Left ventricle myocardium inferior (tissue), 1 donor: ENCODE results near the gene IFNG-AS1. TPM values are rescaled to one million over a fixed set of nuclear protein-coding genes. Genes with fewer than 3 reads are reported as not detected.

Experiments
- DNase-seq: peaks from one replicate; pipeline ENCODE4 v3.0.0-alpha.2; 2020
- H3K27ac ChIP-seq: fragments of 200-600 bp; replicated peaks from 2 replicates; pipeline ENCODE4 v1.8.0; 2021
- H3K27me3 ChIP-seq: fragments of 200-600 bp; 2 replicates; pipeline ENCODE4 v1.8.0; 2021; ENCODE audit warnings: low read depth
- H3K36me3 ChIP-seq: fragments of 200-600 bp; 2 replicates; pipeline ENCODE4 v1.8.0; 2021
- H3K4me1 ChIP-seq: fragments of 200-600 bp; 2 replicates; pipeline ENCODE4 v1.8.0; 2021
- H3K4me3 ChIP-seq: fragments of 200-600 bp; 2 replicates; pipeline ENCODE4 v1.8.0; 2021; ENCODE audit warnings: mild to moderate bottlenecking, moderate library complexity
- H3K9me3 ChIP-seq: fragments of 200-600 bp; replicated peaks from 2 replicates; pipeline ENCODE4 v1.8.0; 2021
- CTCF ChIP-seq: fragments of 200-600 bp; IDR thresholded peaks from 2 replicates; pipeline ENCODE4 v1.8.0; 2021; ENCODE audit warnings: antibody characterized with exemption, mild to moderate bottlenecking, borderline replicate concordance
- intact Hi-C: fragments of 100-400 bp; cut with micrococcal nuclease; formaldehyde crosslinking; loops from one replicate; pipeline ENCODE4 v1.11.0; 2022
- total RNA-seq: library from RNA; stranded (reverse); fragmentation: NEBNext Ultra II Directional; extraction: Animal tissue kit (Norgen Biotek cat#: 25700); gene quantifications from one replicate; pipeline ENCODE4 v1.2.1, GENCODE V29; 2021
- donor health status: DM: no; HTN: yes; CAD: no; lungs with severe emphysema.

Gene IFNG-AS1
- total RNA-seq, 1 donor from 2014 or later: 0.58 TPM

- no peak overlapping the region for H3K27ac ChIP-seq
- H3K27me3 ChIP-seq: no peaks in the 10 kb centered on the region
- no peaks in the 10 kb centered on the region for H3K36me3 ChIP-seq
- H3K4me3 ChIP-seq: no peak overlapping the region
- TF ChIP-seq CTCF: no peak
- H3K9me3 ChIP-seq: no peaks in the 10 kb centered on the region
- DNase-seq: no peak
- no peaks in the 10 kb centered on the region for H3K4me1 ChIP-seq
- intact Hi-C loops: no loop called here
Observed at GRCh38 chr12:68042212-68042699, 53.0 kb downstream of the IFNG-AS1 start.

- DNase-seq: no peak
- H3K27me3 ChIP-seq: no peaks in the 10 kb centered on the region
- no peaks in the 10 kb centered on the region for H3K36me3 ChIP-seq
- no peak overlapping the region for H3K4me3 ChIP-seq
- H3K27ac ChIP-seq: no peak overlapping the region
- no peak for TF ChIP-seq CTCF
- H3K9me3 ChIP-seq: no peaks in the 10 kb centered on the region
- intact Hi-C loops: no loop called here
- H3K4me1 ChIP-seq: no peaks in the 10 kb centered on the region
Observed at GRCh38 chr12:68043435-68043834, 54.2 kb downstream of the IFNG-AS1 start.

GRCh38 chr12:68048648-68049297 is 59.5 kb downstream of the IFNG-AS1 start:
- no peak for TF ChIP-seq CTCF
- Histone ChIP-seq H3K9me3 (no peaks in the 10 kb centered on the region), H3K4me1 (no peaks in the 10 kb centered on the region), H3K36me3 (no peaks in the 10 kb centered on the region), H3K27me3 (no peaks in the 10 kb centered on the region), H3K27ac (no peak overlapping the region), H3K4me3 (no peak overlapping the region)
- no peak for DNase-seq
- intact Hi-C loops: no loop called here

GRCh38 chr12:68056300-68056699 is 67.1 kb downstream of the IFNG-AS1 start:
- no peak for DNase-seq
- Histone ChIP-seq H3K9me3 (peaks cover 44% of the 10 kb centered on the region), H3K36me3 (no peaks in the 10 kb centered on the region), H3K4me3 (no peak overlapping the region), H3K4me1 (no peaks in the 10 kb centered on the region), H3K27me3 (no peaks in the 10 kb centered on the region), H3K27ac (no peak overlapping the region)
- intact Hi-C loops: no loop called here
- TF ChIP-seq CTCF: no peak

- Histone ChIP-seq H3K27ac (no peak overlapping the region), H3K27me3 (no peaks in the 10 kb centered on the region), H3K4me3 (no peak overlapping the region), H3K4me1 (no peaks in the 10 kb centered on the region), H3K9me3 (peaks cover 42% of the 10 kb centered on the region), H3K36me3 (no peaks in the 10 kb centered on the region)
- TF ChIP-seq CTCF: no peak
- no peak for DNase-seq
- intact Hi-C loops: no loop called here
Observed at GRCh38 chr12:68063900-68064590, 74.8 kb downstream of the IFNG-AS1 start.
